Smooth muscle cell (in vitro differentiated cells): ENCODE results near the gene ATXN7L2. TPM values are rescaled to one million over a fixed set of nuclear protein-coding genes. Genes with fewer than 3 reads are reported as not detected.

Source experiments
- DNase-seq: peaks from one replicate; lab custom pipeline; 2025; ENCODE audit not compliant: unreplicated experiment; lab: John Stamatoyannopoulos, UW
- H2AFZ ChIP-seq: fragments of 200-600 bp; sonication (generic); 2 replicates; pipeline ENCODE4 v1.6.0; 2016; ENCODE audit warnings: antibody characterized with exemption, low read depth, mild to moderate bottlenecking
- H3F3A ChIP-seq: fragments of 200-600 bp; sonication (generic); 2 replicates; pipeline ENCODE4 v1.6.0; 2017; ENCODE audit warnings: antibody characterized with exemption, low read depth
- H3K27ac ChIP-seq: fragments of 200-600 bp; sonication (generic); 2 replicates; pipeline ENCODE4 v1.5.1; 2016; ENCODE audit warnings: low read depth, mild to moderate bottlenecking
- H3K27me3 ChIP-seq: fragments of 200-600 bp; sonication (generic); 2 replicates; pipeline ENCODE4 v1.6.1; 2016; ENCODE audit warnings: low read depth, mild to moderate bottlenecking
- H3K36me3 ChIP-seq: fragments of 200-600 bp; sonication (generic); 2 replicates; pipeline ENCODE4 v1.5.1; 2016; ENCODE audit warnings: low read depth
- H3K4me1 ChIP-seq: fragments of 200-600 bp; sonication (generic); 2 replicates; pipeline ENCODE4 v1.5.1; 2016; ENCODE audit warnings: low read depth
- H3K4me2 ChIP-seq: fragments of 200-600 bp; sonication (generic); 2 replicates; pipeline ENCODE4 v1.6.0; 2016; ENCODE audit warnings: mild to moderate bottlenecking
- H3K4me3 ChIP-seq: fragments of 200-600 bp; sonication (generic); 2 replicates; pipeline ENCODE4 v1.5.1; 2016; ENCODE audit warnings: mild to moderate bottlenecking
- H3K79me2 ChIP-seq: fragments of 200-600 bp; sonication (generic); 2 replicates; pipeline ENCODE4 v1.6.0; 2016; ENCODE audit warnings: low read depth, mild to moderate bottlenecking
- H3K9ac ChIP-seq: fragments of 200-600 bp; sonication (generic); 2 replicates; pipeline ENCODE4 v1.6.0; 2016; ENCODE audit warnings: low read depth
- H3K9me3 ChIP-seq: fragments of 200-600 bp; sonication (generic); replicated peaks from 2 replicates; pipeline ENCODE4 v1.5.1; 2016; ENCODE audit warnings: low read depth
- H4K20me1 ChIP-seq: fragments of 200-600 bp; sonication (generic); 2 replicates; pipeline ENCODE4 v1.6.0; 2016; ENCODE audit warnings: low read depth
- WGBS: methylation state at CpG from one replicate; pipeline ENCODE4 v1.1.7; 2016; ENCODE audit warnings: low lambda C conversion rate; 5-methylcytosine and 5-hydroxymethylcytosine counted together
- polyA plus RNA-seq: library from polyadenylated mRNA; unstranded; fragments of >200 nt; fragmentation: Nextera tagmentation; extraction: Ambion mirVana; gene quantifications from 2 replicates; pipeline ENCODE4 v1.2.1, GENCODE V29; 2016
- total RNA-seq: library from RNA; depleted of rRNA; stranded (reverse); fragments of >200 nt; gene quantifications from 2 replicates; pipeline ENCODE4 v1.2.3, GENCODE V29; 2014
- TF ChIP-seq, protein P1 (sequence below): fragments of 200-600 bp; sonication (generic); IDR thresholded peaks from 2 replicates; pipeline ENCODE4 v1.5.1; 2017; ENCODE audit warnings: borderline replicate concordance, mild to moderate bottlenecking, antibody characterized with exemption; ENCODE audit not compliant: insufficient read depth, poor library complexity, severe bottlenecking

ATXN7L2 gene, protein sequence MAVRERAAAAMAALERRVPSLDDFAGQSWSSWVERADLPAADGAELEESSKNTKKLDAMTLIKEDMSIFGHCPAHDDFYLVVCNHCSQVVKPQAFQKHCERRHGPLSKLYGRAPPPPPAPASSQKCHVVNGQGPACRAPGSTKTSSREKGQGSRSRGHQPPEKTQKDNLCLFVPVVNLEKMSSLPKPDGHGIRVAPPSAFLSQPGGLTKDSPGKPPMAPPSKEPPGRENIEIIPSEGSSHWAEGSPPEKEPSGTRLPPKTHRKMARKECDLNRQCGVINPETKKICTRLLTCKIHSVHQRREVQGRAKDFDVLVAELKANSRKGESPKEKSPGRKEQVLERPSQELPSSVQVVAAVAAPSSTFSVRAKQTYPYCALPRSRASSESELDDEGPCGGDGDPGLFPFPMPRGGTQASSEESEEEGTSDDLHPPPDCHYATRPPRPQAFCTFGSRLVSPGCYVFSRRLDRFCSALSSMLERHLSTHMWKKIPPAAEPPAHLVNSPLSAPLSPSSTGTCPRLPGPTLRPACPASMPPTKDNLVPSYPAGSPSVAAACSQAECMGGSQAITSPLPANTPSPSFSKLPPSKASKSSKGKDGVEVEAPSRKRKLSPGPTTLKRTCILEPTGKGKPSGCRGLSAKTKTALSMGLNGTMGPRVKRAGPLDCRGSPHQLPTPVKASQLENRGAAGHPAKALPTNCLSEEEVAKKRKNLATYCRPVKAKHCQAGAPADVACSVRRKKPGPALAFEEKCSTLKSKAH
- total RNA-seq, result 1.9 and 2.4 TPM in 2 replicates
- polyA plus RNA-seq, result 5.7 and 6.2 TPM in 2 replicates

DNA sequence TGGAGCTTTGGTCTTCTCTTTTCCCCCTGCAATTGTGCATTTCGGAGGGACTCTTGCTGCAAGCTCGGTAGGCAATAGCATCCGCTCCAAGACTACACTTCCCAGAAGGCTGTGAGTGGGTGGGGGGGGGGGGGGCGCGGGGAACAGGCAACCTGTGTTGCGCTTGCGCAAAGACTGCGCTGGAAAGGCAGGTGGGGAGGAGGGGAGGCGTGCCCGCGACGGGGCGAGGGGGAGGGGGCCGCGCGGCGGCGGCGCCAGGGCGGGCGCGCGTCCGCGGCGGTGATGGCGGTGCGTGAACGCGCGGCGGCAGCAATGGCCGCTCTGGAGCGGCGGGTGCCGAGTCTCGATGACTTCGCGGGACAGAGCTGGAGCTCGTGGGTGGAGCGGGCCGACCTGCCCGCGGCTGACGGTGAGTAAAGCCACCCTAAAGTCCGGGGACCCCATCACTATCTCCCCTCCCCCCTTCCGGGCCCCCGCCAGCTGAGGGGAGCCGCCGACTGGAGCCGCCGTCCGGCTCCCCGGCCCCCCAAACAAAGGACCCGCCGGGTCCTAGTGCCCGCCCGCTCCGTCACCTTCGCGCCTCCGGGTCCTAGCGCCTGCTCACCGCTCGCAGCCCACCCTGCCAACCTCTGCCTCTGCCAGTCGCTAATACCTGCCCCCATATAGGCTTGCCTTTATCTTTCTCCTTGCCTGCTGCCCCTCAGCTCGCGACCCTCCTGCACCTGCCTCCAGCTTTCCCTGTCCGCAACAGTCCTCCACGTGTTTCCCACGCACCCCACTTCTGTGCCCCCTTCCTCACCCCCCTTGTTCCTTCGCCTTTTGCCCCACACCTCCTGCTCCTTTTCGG, at the start of gene ATXN7L2:
ATXN7L2 (plus strand) TSS at position 234 of the 847 bp plus-strand sequence; CDS start at position 283, 49 bp downstream.
- Histone ChIP-seq H4K20me1 (no peaks in the 10 kb centered on the region), H3K9me3 (no peaks in the 10 kb centered on the region), H3K4me3 (peak within 1 kb of the TSS; percentile 79), H3K9ac (peak within 1 kb of the TSS; percentile 99), H3K4me2 (peak within 1 kb of the TSS; percentile 100), H3K79me2 (no peaks in the 10 kb centered on the region), H3K27me3 (peaks cover 8% of the 10 kb centered on the region), H3F3A (no peaks in the 10 kb centered on the region), H3K36me3 (no peaks in the 10 kb centered on the region), H3K4me1 (peaks cover 8% of the 10 kb centered on the region), H3K27ac (peak within 1 kb of the TSS; percentile 72), H2AFZ (peak within 1 kb of the TSS; percentile 99)
- TF ChIP-seq, protein P1, sequence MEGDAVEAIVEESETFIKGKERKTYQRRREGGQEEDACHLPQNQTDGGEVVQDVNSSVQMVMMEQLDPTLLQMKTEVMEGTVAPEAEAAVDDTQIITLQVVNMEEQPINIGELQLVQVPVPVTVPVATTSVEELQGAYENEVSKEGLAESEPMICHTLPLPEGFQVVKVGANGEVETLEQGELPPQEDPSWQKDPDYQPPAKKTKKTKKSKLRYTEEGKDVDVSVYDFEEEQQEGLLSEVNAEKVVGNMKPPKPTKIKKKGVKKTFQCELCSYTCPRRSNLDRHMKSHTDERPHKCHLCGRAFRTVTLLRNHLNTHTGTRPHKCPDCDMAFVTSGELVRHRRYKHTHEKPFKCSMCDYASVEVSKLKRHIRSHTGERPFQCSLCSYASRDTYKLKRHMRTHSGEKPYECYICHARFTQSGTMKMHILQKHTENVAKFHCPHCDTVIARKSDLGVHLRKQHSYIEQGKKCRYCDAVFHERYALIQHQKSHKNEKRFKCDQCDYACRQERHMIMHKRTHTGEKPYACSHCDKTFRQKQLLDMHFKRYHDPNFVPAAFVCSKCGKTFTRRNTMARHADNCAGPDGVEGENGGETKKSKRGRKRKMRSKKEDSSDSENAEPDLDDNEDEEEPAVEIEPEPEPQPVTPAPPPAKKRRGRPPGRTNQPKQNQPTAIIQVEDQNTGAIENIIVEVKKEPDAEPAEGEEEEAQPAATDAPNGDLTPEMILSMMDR, result no peak
- WGBS, result 3% methylated on average over 38 of the region's 73 CpGs
- DNase-seq, result peak; percentile 93

DNA sequence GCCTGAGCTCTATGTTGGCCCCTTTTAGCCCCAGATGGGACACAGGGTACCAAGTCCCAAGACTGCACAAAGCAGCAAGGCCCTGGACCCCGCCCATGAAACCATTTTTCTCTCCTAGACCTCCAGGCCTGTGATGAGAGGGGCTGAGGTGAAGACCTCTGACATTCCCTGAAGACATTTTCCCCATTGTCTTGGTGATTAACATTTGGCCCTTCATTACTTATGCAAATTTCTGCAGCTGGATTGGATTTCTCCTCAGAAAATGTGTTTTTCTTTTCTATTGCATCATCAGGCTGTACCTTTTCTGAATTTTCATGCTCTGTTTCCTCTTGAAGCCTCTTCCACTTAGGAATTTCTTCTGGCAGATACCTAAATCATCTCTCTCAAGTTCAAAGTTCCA, 49.2 kb upstream of the ATXN7L2 start:
- H3K4me1 ChIP-seq, result no peaks in the 10 kb centered on the region
- H4K20me1 ChIP-seq, result no peaks in the 10 kb centered on the region
- H3K27ac ChIP-seq, result no peak overlapping the region
- no peak overlapping the region for H3K4me2 ChIP-seq
- TF ChIP-seq, protein P1, result no peak
- H3K9ac ChIP-seq, result no peak overlapping the region
- no peak overlapping the region for H2AFZ ChIP-seq
- 85% methylated on average over 1 of the region's 1 CpG for WGBS
- H3K27me3 ChIP-seq, result no peaks in the 10 kb centered on the region
- no peaks in the 10 kb centered on the region for H3K9me3 ChIP-seq
- no peaks in the 10 kb centered on the region for H3K36me3 ChIP-seq
- no peak for DNase-seq
- no peaks in the 10 kb centered on the region for H3F3A ChIP-seq
- no peak overlapping the region for H3K4me3 ChIP-seq
- H3K79me2 ChIP-seq, result no peaks in the 10 kb centered on the region

DNA sequence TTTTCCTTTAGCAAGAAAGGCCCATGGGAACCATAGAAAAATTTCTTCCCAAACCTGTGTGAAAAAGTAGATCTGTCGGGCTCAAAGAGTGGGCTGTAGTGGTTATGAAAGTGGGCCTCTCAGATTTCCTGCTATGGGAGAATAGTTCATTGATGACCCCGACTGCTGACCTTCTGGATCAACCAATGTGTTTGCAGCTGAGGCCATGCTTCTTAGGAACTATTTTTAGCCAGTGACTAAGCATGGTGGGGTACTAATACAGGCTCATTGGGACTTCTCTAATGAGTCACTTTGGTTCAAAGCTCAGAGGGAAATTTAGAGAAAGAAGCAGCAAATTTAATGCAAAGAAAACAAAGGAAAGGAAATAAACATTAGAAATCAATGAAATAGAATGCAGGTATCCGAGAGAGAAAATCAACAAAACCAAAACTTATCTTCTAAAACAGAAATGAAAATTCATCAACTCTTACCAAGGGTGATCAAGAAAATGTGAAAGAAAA, 44.9 kb upstream of the ATXN7L2 start:
- Histone ChIP-seq H3K27ac (peak overlapping the region; percentile 85), H2AFZ (peak overlapping the region; percentile 28), H3K9me3 (no peaks in the 10 kb centered on the region), H3K4me2 (peak overlapping the region; percentile 66), H3K4me1 (no peaks in the 10 kb centered on the region), H3K4me3 (no peak overlapping the region), H4K20me1 (no peaks in the 10 kb centered on the region), H3K9ac (peak overlapping the region; percentile 47), H3F3A (no peaks in the 10 kb centered on the region), H3K36me3 (no peaks in the 10 kb centered on the region), H3K27me3 (no peaks in the 10 kb centered on the region), H3K79me2 (no peaks in the 10 kb centered on the region)
- WGBS, result 46% methylated on average over 3 of the region's 3 CpGs
- DNase-seq, result no peak
- TF ChIP-seq, protein P1, result no peak
